DOHH2 (cell line): ENCODE data around the gene ACACB.

Experiments used
- EZH2phosphoT487 ChIP-seq: fragments of 200-600 bp; sonication (generic); IDR thresholded peaks from 2 replicates; pipeline ENCODE4 v1.6.1; 2017; ENCODE audit warnings: borderline replicate concordance, mild to moderate bottlenecking, antibody characterized with exemption, low read length, moderate library complexity, mixed read lengths
- TF ChIP-seq, protein P1 (sequence below): fragments of 200-600 bp; sonication (generic); IDR thresholded peaks from one replicate; pipeline ENCODE4 v1.5.1; 2014; ENCODE audit warnings: antibody characterized with exemption, mild to moderate bottlenecking, low read depth, low read length; ENCODE audit not compliant: poor library complexity, severe bottlenecking

- TF ChIP-seq, protein P1, sequence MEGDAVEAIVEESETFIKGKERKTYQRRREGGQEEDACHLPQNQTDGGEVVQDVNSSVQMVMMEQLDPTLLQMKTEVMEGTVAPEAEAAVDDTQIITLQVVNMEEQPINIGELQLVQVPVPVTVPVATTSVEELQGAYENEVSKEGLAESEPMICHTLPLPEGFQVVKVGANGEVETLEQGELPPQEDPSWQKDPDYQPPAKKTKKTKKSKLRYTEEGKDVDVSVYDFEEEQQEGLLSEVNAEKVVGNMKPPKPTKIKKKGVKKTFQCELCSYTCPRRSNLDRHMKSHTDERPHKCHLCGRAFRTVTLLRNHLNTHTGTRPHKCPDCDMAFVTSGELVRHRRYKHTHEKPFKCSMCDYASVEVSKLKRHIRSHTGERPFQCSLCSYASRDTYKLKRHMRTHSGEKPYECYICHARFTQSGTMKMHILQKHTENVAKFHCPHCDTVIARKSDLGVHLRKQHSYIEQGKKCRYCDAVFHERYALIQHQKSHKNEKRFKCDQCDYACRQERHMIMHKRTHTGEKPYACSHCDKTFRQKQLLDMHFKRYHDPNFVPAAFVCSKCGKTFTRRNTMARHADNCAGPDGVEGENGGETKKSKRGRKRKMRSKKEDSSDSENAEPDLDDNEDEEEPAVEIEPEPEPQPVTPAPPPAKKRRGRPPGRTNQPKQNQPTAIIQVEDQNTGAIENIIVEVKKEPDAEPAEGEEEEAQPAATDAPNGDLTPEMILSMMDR, result no peak
- no peak for TF ChIP-seq EZH2phosphoT487
Measured at GRCh38 chr12:109278912-109279311, 162.5 kb downstream of the ACACB start.
